Endothelial cell of umbilical vein (primary cell): Measurements from ENCODE around the gene CEBPA. TPM values are rescaled to one million over a fixed set of nuclear protein-coding genes. Genes with fewer than 3 reads are reported as not detected.

ENCODE experiments used
- BruUV-seq: library from RNA; stranded (reverse); fragments of 400-500 nt; replicated peaks from 2 replicates; lab custom pipeline; 2021; lab: Mats Ljungman, UMichigan
- CTCF ChIA-PET: fragments of 300-600, 350-600 bp; sonication (Branson Sonifier 250); formaldehyde crosslinking; loops from one replicate; lab custom pipeline; 2021; ENCODE audit warnings: antibody characterized with exemption, inconsistent platforms; lab: Charles Lee
- POLR2A ChIA-PET: fragments of 300-600, 350-600 bp; sonication (Branson Sonifier 250); formaldehyde crosslinking; loops from one replicate; lab custom pipeline; 2021; ENCODE audit warnings: antibody characterized with exemption, inconsistent platforms; lab: Charles Lee
- DNase-seq: peaks from one replicate; pipeline ENCODE4 v3.0.0-alpha.2; 2011; ENCODE audit warnings: low read depth, low spot score
- FAIRE-seq: peaks from 2 replicates; lab custom pipeline; 2011; peaks lifted over from hg19 to GRCh38; lab: Jason Lieb, UNC
- H2AFZ ChIP-seq: 2 replicates; pipeline ENCODE4 v1.6.0; 2012; ENCODE audit warnings: low read depth, low read length, control low read depth, inconsistent platforms
- H3K27ac ChIP-seq: 2 replicates; pipeline ENCODE4 v1.5.1; 2011; ENCODE audit warnings: low read depth, mild to moderate bottlenecking, control low read depth, low read length, moderate library complexity; ENCODE audit not compliant: insufficient read depth
- H3K27me3 ChIP-seq, 2 experiments: 2 replicates each; pipeline versions ENCODE4 v1.6.0 to v1.6.1; 2011; ENCODE audit warnings: low read length in 2 of 2, mixed read lengths in 1 of 2; ENCODE audit not compliant: control insufficient read depth in 2 of 2, insufficient read depth in 2 of 2
- H3K36me3 ChIP-seq, 2 experiments: 2 replicates in 1 of 2; 3 replicates in 1 of 2; pipeline ENCODE4 v1.5.1; 2011; ENCODE audit warnings: low read length in 2 of 2, mild to moderate bottlenecking in 1 of 2, moderate library complexity in 1 of 2; ENCODE audit not compliant: control insufficient read depth in 2 of 2, insufficient read depth in 2 of 2; ENCODE audit errors: extremely low read depth in 1 of 2
- H3K4me1 ChIP-seq: 3 replicates; pipeline ENCODE4 v1.5.1; 2011; ENCODE audit warnings: mild to moderate bottlenecking, low read length; ENCODE audit not compliant: control insufficient read depth, insufficient read depth; ENCODE audit errors: extremely low read depth
- H3K4me2 ChIP-seq: 2 replicates; pipeline ENCODE4 v1.6.1; 2011; ENCODE audit warnings: low read length, control low read depth, mixed read lengths; ENCODE audit not compliant: insufficient read depth
- H3K4me3 ChIP-seq, 3 experiments: fragments of 200-600 bp in 1 of 3; sonication (generic), shearing (Covaris generic) in 1 of 3; replicated peaks in 1 of 3; 2 replicates each; pipeline ENCODE4 v1.5.1; 2011 to 2016; ENCODE audit warnings: control low read depth in 3 of 3, low read length in 3 of 3, mild to moderate bottlenecking in 2 of 3, inconsistent platforms in 1 of 3, low read depth in 1 of 3, moderate library complexity in 1 of 3; ENCODE audit not compliant: insufficient read depth in 1 of 3
- H3K79me2 ChIP-seq: 2 replicates; pipeline ENCODE4 v1.6.0; 2012; ENCODE audit warnings: low read length, inconsistent platforms; ENCODE audit not compliant: control insufficient read depth, insufficient read depth
- H3K9ac ChIP-seq: replicated peaks from 2 replicates; pipeline ENCODE3; 2011; ENCODE audit warnings: low read length, control low read depth; ENCODE audit not compliant: insufficient read depth; ENCODE audit errors: extremely low read depth
- H3K9me1 ChIP-seq: replicated peaks from 3 replicates; pipeline ENCODE4 v1.6.0; 2011; ENCODE audit warnings: mild to moderate bottlenecking, low read length; ENCODE audit not compliant: control insufficient read depth, insufficient read depth; ENCODE audit errors: extremely low read depth
- H3K9me3 ChIP-seq: replicated peaks from 2 replicates; pipeline ENCODE4 v1.5.1; 2012; ENCODE audit warnings: low read length, inconsistent platforms; ENCODE audit not compliant: control insufficient read depth, insufficient read depth
- H4K20me1 ChIP-seq: replicated peaks from 2 replicates; pipeline ENCODE3; 2011; ENCODE audit warnings: mild to moderate bottlenecking, low read length; ENCODE audit not compliant: control insufficient read depth, insufficient read depth; ENCODE audit errors: extremely low read depth
- EZH2 ChIP-seq: IDR thresholded peaks from 2 replicates; pipeline ENCODE4 v1.6.1; 2012; ENCODE audit warnings: borderline replicate concordance, low read depth, mild to moderate bottlenecking, moderate library complexity, low read length, inconsistent platforms; ENCODE audit not compliant: severe bottlenecking
- FOS ChIP-seq: IDR thresholded peaks from 2 replicates; pipeline ENCODE4 v1.6.1; 2011; ENCODE audit warnings: mild to moderate bottlenecking, low read length, moderate library complexity, borderline replicate concordance; ENCODE audit not compliant: insufficient read depth
- GATA2 ChIP-seq: IDR thresholded peaks from 2 replicates; pipeline ENCODE4 v1.7.0; 2011; ENCODE audit warnings: low read depth, mild to moderate bottlenecking, moderate library complexity, mixed read lengths, low read length; ENCODE audit not compliant: insufficient read length, insufficient read depth
- JUN ChIP-seq: IDR thresholded peaks from 2 replicates; pipeline ENCODE4 v1.6.1; 2011; ENCODE audit warnings: borderline replicate concordance, low read depth; ENCODE audit not compliant: insufficient read length, insufficient read depth
- MYC ChIP-seq: IDR thresholded peaks from one replicate; pipeline ENCODE4 v1.6.1; 2011; ENCODE audit warnings: mild to moderate bottlenecking, low read depth, low read length
- POLR2A ChIP-seq: IDR thresholded peaks from 2 replicates; pipeline ENCODE4 v1.6.1; 2012; ENCODE audit warnings: low read depth, mild to moderate bottlenecking, control low read depth, low read length
- POLR2AphosphoS5 ChIP-seq: IDR thresholded peaks from 2 replicates; pipeline ENCODE4 v1.6.1; 2012; ENCODE audit warnings: low read depth, mild to moderate bottlenecking, control low read depth, low read length, moderate library complexity; ENCODE audit not compliant: insufficient read depth
- dilution Hi-C: fragments of 300-500 bp; cut with MboI; formaldehyde crosslinking; loops from one replicate; pipeline ENCODE4 v1.15.0; 2019; ENCODE audit warnings: low sequenced_read_pairs; ENCODE audit not compliant: extremely low pct_ligation_motif_present
- intact Hi-C: fragments of 100-400 bp; cut with micrococcal nuclease; formaldehyde crosslinking; loops from one replicate; pipeline ENCODE4 v1.10.0; 2022
- polyA plus RNA-seq, 4 experiments: library from polyadenylated mRNA; depleted of rRNA in 3 of 4; stranded (reverse) in 3 of 4; unstranded in 1 of 4; fragments of >200 nt; gene quantifications; 2 replicates each; pipeline versions ENCODE4 v1.2.1 to v1.2.3, GENCODE V29; 2011 to 2012; ENCODE audit warnings: missing spikeins in 1 of 4
- total RNA-seq: library from RNA; stranded (reverse); gene quantifications from 2 replicates; pipeline ENCODE4 v1.2.3, GENCODE V29; 2021
- TF ChIP-seq, protein P1 (sequence below), 2 donors: IDR thresholded peaks; 1 replicate in 1 of 2; 2 replicates in 1 of 2; pipeline ENCODE4 v1.5.1; 2011; ENCODE audit warnings: low read length in 2 of 2, mild to moderate bottlenecking in 2 of 2, moderate library complexity in 2 of 2, control low read depth in 1 of 2, inconsistent platforms in 1 of 2, low read depth in 1 of 2; ENCODE audit not compliant: insufficient read depth in 1 of 2; ENCODE audit errors: extremely low read depth in 1 of 2
- TF ChIP-seq, protein P2 (sequence below): IDR thresholded peaks from 2 replicates; pipeline ENCODE4 v1.6.1; 2011; ENCODE audit not compliant: insufficient read depth, insufficient read length

The CEBPA gene
- total and polyA plus RNA-seq, 2 donors (not counting 3 experiments of a cell fraction or from before 2014, with no cell fraction given), result 0.06 TPM; not detected in 1

DNA sequence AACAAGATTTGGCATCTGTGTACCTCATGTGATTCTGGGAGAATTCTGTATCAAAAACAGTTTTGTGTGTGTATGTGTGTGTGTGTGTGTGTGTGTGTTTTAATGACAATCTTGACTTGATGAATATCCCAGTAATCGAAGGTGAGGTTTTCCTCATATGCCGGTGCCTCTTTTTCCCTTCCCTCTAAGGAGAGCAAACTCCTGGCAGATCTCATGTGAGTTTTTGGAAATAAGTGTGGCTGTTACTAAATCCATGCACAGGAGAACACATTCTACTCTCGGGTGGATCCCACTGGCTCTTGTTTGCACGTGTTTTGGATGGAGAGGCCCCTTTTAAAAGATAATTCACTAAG lies 42.2 kb upstream of the CEBPA start:
- intact Hi-C loops (no loop called here), dilution Hi-C loops (no loop called here)
- H3K9me3 ChIP-seq, result no peaks in the 10 kb centered on the region
- ChIA-PET POLR2A (no interaction called here), CTCF (interaction anchor here (1.1 kb wide), 1 partner anchor 12 kb away, joined by 3 read pairs; no protein-coding TSS in a partner anchor)
- H3K9ac ChIP-seq, result no peak overlapping the region
- H3K36me3 ChIP-seq, result no peaks in the 10 kb centered on the region
- H3K27ac ChIP-seq, result no peak overlapping the region
- DNase-seq, result no peak
- no peak for FAIRE-seq
- no peak overlapping the region for H3K4me2 ChIP-seq
- H3K79me2 ChIP-seq, result no peaks in the 10 kb centered on the region
- no TSS peak for BruUV-seq
- no peak overlapping the region for H2AFZ ChIP-seq
- no peaks in the 10 kb centered on the region for H3K4me1 ChIP-seq
- H4K20me1 ChIP-seq, result no peaks in the 10 kb centered on the region
- H3K27me3 ChIP-seq, result peaks cover 3 to 6% of the 10 kb centered on the region in 2 experiments
- H3K9me1 ChIP-seq, result no peaks in the 10 kb centered on the region
- no peak for TF ChIP-seq MYC
- no peak overlapping the region for H3K4me3 ChIP-seq

DNA sequence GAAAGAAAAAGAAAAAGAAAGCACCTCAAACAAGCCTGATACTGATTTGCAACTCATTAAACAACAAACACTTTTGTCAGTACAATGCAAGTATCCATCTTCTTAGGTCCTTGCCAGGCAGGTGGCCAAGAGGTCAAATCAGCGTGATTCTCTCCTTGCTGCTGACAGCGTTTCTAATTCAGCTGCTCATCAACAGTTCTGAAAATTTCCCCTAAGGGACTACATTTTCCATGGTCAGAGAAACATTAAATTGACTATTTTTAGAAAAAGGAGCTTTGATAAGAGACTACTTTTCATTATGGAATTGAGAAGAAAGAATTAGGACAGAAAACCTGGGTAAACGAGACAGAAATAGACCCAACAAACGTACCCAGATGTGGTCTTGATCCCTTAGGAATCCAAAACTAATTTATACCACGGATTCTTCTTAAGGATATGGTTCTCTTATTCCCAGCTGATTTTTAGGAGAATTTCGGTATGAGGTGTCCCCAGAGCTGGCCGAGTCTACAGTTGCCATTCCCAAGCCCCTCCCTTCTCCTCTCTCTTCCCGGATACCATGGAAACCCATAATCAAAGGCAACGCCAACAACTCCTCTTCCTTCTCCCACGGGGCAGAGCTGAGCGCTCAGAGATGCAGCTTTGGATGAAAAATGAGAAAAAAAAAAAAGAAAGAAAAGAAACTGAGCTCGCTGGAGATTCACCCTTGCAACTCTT lies 41.7 kb upstream of the CEBPA start:
- no peaks in the 10 kb centered on the region for H3K36me3 ChIP-seq
- no peak overlapping the region for H3K9ac ChIP-seq
- ChIA-PET CTCF (interaction anchor here (1.1 kb wide), 1 partner anchor 12 kb away, joined by 3 read pairs; no protein-coding TSS in a partner anchor), POLR2A (no interaction called here)
- H3K9me1 ChIP-seq, result no peaks in the 10 kb centered on the region
- dilution Hi-C loops (no loop called here), intact Hi-C loops (no loop called here)
- no peak overlapping the region for H2AFZ ChIP-seq
- no peak overlapping the region for H3K4me3 ChIP-seq
- DNase-seq (no peak), FAIRE-seq (no peak)
- no peaks in the 10 kb centered on the region for H4K20me1 ChIP-seq
- no peaks in the 10 kb centered on the region for H3K79me2 ChIP-seq
- H3K4me2 ChIP-seq, result no peak overlapping the region
- no peaks in the 10 kb centered on the region for H3K9me3 ChIP-seq
- peaks cover 3 to 6% of the 10 kb centered on the region in 2 experiments for H3K27me3 ChIP-seq
- BruUV-seq, result no TSS peak
- no peaks in the 10 kb centered on the region for H3K4me1 ChIP-seq
- no peak overlapping the region for H3K27ac ChIP-seq
- TF ChIP-seq POLR2AphosphoS5, result no peak
- TF ChIP-seq, protein P1, sequence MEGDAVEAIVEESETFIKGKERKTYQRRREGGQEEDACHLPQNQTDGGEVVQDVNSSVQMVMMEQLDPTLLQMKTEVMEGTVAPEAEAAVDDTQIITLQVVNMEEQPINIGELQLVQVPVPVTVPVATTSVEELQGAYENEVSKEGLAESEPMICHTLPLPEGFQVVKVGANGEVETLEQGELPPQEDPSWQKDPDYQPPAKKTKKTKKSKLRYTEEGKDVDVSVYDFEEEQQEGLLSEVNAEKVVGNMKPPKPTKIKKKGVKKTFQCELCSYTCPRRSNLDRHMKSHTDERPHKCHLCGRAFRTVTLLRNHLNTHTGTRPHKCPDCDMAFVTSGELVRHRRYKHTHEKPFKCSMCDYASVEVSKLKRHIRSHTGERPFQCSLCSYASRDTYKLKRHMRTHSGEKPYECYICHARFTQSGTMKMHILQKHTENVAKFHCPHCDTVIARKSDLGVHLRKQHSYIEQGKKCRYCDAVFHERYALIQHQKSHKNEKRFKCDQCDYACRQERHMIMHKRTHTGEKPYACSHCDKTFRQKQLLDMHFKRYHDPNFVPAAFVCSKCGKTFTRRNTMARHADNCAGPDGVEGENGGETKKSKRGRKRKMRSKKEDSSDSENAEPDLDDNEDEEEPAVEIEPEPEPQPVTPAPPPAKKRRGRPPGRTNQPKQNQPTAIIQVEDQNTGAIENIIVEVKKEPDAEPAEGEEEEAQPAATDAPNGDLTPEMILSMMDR (IDR thresholded peaks at IDR 0.05; ENCODE audit: extremely low read depth in 1 of 2, insufficient read depth in 1 of 2, low read depth in 1 of 2, low read length in 2 of 2), result no peak
- TF ChIP-seq, protein P2, sequence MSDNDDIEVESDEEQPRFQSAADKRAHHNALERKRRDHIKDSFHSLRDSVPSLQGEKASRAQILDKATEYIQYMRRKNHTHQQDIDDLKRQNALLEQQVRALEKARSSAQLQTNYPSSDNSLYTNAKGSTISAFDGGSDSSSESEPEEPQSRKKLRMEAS, result no peak
- TF ChIP-seq MYC, result no peak
- no peak for TF ChIP-seq GATA2
- no peak for TF ChIP-seq EZH2
- no peak for TF ChIP-seq FOS
- no peak for TF ChIP-seq POLR2A
- no peak for TF ChIP-seq JUN
